Mesenchymal stem cell (in vitro differentiated cells and primary cell): ENCODE results near the gene KIRREL3.

Experiments
- DNase-seq: peaks from one replicate; pipeline ENCODE4 v3.0.0-alpha.2; 2013
- H2AFZ ChIP-seq: one replicate; pipeline ENCODE4 v1.6.1; 2013; ENCODE audit warnings: low read depth, mild to moderate bottlenecking, control low read depth, inconsistent platforms, low read length, moderate library complexity
- H2AK5ac ChIP-seq: 2 replicates; pipeline ENCODE4 v1.6.1; 2013; ENCODE audit warnings: low read length, moderate library complexity, mild to moderate bottlenecking, inconsistent platforms; ENCODE audit not compliant: severe bottlenecking
- H2BK120ac ChIP-seq: one replicate; pipeline ENCODE4 v1.6.1; 2013; ENCODE audit warnings: low read depth, mild to moderate bottlenecking, inconsistent platforms, low read length, moderate library complexity
- H2BK12ac ChIP-seq, 2 experiments: one replicate each; pipeline ENCODE4 v1.6.1; 2013; ENCODE audit warnings: inconsistent platforms in 2 of 2, low read length in 2 of 2, mild to moderate bottlenecking in 2 of 2, moderate library complexity in 2 of 2, control low read depth in 1 of 2
- H2BK15ac ChIP-seq: one replicate; pipeline ENCODE4 v1.6.1; 2013; ENCODE audit warnings: mild to moderate bottlenecking, low read depth, inconsistent platforms; ENCODE audit not compliant: poor library complexity, severe bottlenecking
- H2BK5ac ChIP-seq: 2 replicates; pipeline ENCODE4 v1.6.1; 2013; ENCODE audit warnings: low read depth, mild to moderate bottlenecking, low read length, control low read depth, inconsistent platforms; ENCODE audit not compliant: poor library complexity, severe bottlenecking
- H3K14ac ChIP-seq, 2 experiments: one replicate each; pipeline ENCODE4 v1.6.1; 2013; ENCODE audit warnings: inconsistent platforms in 2 of 2, low read length in 2 of 2, control low read depth in 1 of 2, mild to moderate bottlenecking in 1 of 2, moderate library complexity in 1 of 2
- H3K18ac ChIP-seq, 2 experiments: one replicate each; pipeline ENCODE4 v1.6.1; 2013; ENCODE audit warnings: inconsistent platforms in 2 of 2, low read length in 2 of 2, control low read depth in 1 of 2, low read depth in 1 of 2, mild to moderate bottlenecking in 1 of 2
- H3K23ac ChIP-seq, 2 experiments: one replicate each; pipeline ENCODE4 v1.6.1; 2013; ENCODE audit warnings: inconsistent platforms in 2 of 2, low read length in 2 of 2, mild to moderate bottlenecking in 2 of 2, moderate library complexity in 2 of 2, control low read depth in 1 of 2
- H3K27ac ChIP-seq: 2 replicates; pipeline ENCODE4 v1.5.1; 2013; ENCODE audit warnings: mild to moderate bottlenecking, moderate library complexity, low read length, control low read depth, inconsistent platforms; ENCODE audit not compliant: poor library complexity, severe bottlenecking
- H3K27me3 ChIP-seq, 2 experiments: 2 replicates each; pipeline versions ENCODE4 v1.6.1 to v1.7.0; 2013; ENCODE audit warnings: low read length in 2 of 2, mild to moderate bottlenecking in 2 of 2, moderate library complexity in 2 of 2, control low read depth in 1 of 2, inconsistent platforms in 1 of 2; ENCODE audit not compliant: control insufficient read depth in 1 of 2, insufficient read depth in 1 of 2
- H3K36me3 ChIP-seq, 2 experiments: 2 replicates each; pipeline versions ENCODE4 v1.6.1 to v1.7.0; 2013; ENCODE audit warnings: low read length in 2 of 2, control low read depth in 1 of 2, inconsistent platforms in 1 of 2, low read depth in 1 of 2, mild to moderate bottlenecking in 1 of 2; ENCODE audit not compliant: insufficient read depth in 2 of 2, control insufficient read depth in 1 of 2
- H3K4ac ChIP-seq, 2 experiments: one replicate each; pipeline ENCODE4 v1.6.1; 2013; ENCODE audit warnings: inconsistent platforms in 2 of 2, low read length in 2 of 2, mild to moderate bottlenecking in 2 of 2, moderate library complexity in 2 of 2, control low read depth in 1 of 2, low read depth in 1 of 2
- H3K4me1 ChIP-seq: 2 replicates; pipeline ENCODE4 v1.6.1; 2013; ENCODE audit warnings: low read depth, low read length, control low read depth; ENCODE audit not compliant: control insufficient read depth, insufficient read depth
- H3K4me2 ChIP-seq: 2 replicates; pipeline ENCODE4 v1.6.1; 2013; ENCODE audit warnings: low read length, mild to moderate bottlenecking, inconsistent platforms; ENCODE audit not compliant: poor library complexity, severe bottlenecking
- H3K4me3 ChIP-seq, 2 experiments: 2 replicates each; pipeline versions ENCODE4 v1.5.1 to v1.7.0; 2013; ENCODE audit warnings: low read length in 2 of 2, mild to moderate bottlenecking in 2 of 2, control low read depth in 1 of 2, low read depth in 1 of 2; ENCODE audit not compliant: insufficient read depth in 1 of 2
- H3K79me1 ChIP-seq: replicated peaks from 2 replicates; pipeline ENCODE4 v1.6.1; 2013; ENCODE audit warnings: mild to moderate bottlenecking, control low read depth, low read length, inconsistent platforms; ENCODE audit not compliant: poor library complexity, severe bottlenecking
- H3K9ac ChIP-seq: 2 replicates; pipeline ENCODE4 v1.7.0; 2013; ENCODE audit warnings: mild to moderate bottlenecking, low read length, moderate library complexity
- H3K9me3 ChIP-seq: 2 replicates; pipeline ENCODE4 v1.7.0; 2013; ENCODE audit warnings: mild to moderate bottlenecking, low read length; ENCODE audit not compliant: control insufficient read depth
- H4K8ac ChIP-seq: one replicate; pipeline ENCODE4 v1.6.1; 2013; ENCODE audit warnings: inconsistent platforms, mild to moderate bottlenecking, low read length, moderate library complexity
- H4K91ac ChIP-seq: one replicate; pipeline ENCODE4 v1.6.1; 2013; ENCODE audit warnings: mild to moderate bottlenecking, low read length, inconsistent platforms
- WGBS: methylation state at CpG from one replicate; pipeline ENCODE4 v1.1.7; 2013; ENCODE audit warnings: mixed read lengths; 5-methylcytosine and 5-hydroxymethylcytosine counted together

KIRREL3 gene

DNA sequence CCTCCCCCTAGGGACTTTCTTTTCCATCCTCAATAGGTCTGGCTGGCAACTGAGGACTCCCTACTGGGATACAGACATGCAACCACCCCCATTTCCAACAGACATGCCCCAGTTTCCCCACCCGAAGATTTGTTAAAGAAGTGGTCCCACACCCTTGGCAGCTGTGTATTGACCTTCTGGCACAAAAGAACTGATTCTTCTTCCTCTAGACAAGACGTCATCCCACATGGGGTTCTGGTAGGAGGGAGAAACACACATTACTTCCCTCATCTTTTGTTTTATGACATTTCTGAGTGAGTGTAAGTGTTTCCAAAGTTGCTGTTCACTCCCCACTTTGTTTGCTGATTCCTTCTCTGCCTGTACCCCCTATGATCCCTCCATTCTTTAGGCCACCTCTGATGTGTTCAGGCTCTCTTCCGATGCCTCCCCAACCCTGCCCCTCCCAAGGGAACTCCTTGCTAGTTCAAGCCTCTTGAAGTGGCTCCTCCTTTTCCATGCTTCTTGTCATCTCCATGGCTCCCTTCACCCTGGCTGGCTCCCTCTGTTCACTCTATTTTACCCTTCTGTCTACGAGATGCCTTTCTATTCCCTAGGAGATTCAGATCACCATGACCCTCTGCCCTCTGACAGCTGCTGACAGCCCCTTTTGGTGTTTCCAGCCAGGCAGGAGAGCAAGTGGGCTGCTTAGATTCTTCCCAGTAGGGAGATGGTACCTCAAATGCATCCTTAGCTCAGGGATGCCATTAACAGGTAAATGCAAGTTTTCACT, 4.3 kb downstream of the KIRREL3 start:
- Histone ChIP-seq H3K9me3 (no peaks in the 10 kb centered on the region), H3K36me3 (no peaks in the 10 kb centered on the region), H4K8ac (no peak overlapping the region), H2AK5ac (peak overlapping the region; percentile 94), H3K4me3 (peak overlapping the region in 1 of 2 experiments; percentile 14), H2AFZ (no peak overlapping the region), H3K79me1 (peaks cover 26% of the 10 kb centered on the region), H2BK15ac (no peak overlapping the region), H3K4me2 (no peak overlapping the region), H2BK5ac (no peak overlapping the region), H3K9ac (no peak overlapping the region), H3K23ac (no peak overlapping the region), H4K91ac (no peak overlapping the region), H2BK120ac (no peak overlapping the region), H3K4ac (no peak overlapping the region), H2BK12ac (no peak overlapping the region), H3K14ac (no peak overlapping the region), H3K27me3 (peaks cover 0 to 29% of the 10 kb centered on the region in 2 experiments), H3K18ac (no peak overlapping the region), H3K27ac (no peak overlapping the region), H3K4me1 (peaks cover 23% of the 10 kb centered on the region)
- no peak for DNase-seq
- WGBS, result 71% methylated on average over 2 of the region's 4 CpGs

DNA sequence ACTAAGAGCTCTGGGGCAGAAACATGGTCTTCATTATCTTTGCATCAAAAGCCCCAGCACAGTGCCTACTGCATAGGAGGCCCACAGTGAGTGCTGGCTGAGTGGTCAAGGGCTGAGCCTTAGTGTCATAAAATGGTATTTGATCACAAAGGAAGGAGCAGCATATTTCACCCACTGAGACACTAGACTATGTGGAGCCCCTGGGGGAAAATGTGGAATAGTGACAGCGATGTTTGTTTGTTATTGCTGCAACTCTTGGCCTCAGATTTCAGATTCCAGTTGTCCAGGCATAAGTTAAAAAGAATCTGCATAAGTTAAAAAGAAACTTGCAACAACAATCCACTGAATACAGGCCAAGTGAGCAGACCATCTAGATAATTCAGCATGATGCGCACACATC, 7.0 kb downstream of the KIRREL3 start:
- peak overlapping the region; percentile 90 for H2BK5ac ChIP-seq
- no peak overlapping the region for H2AFZ ChIP-seq
- H4K91ac ChIP-seq, result no peak overlapping the region
- H3K18ac ChIP-seq, result no peak overlapping the region
- H3K79me1 ChIP-seq, result peaks cover 33% of the 10 kb centered on the region
- no peak overlapping the region for H3K23ac ChIP-seq
- H3K9ac ChIP-seq, result peak overlapping the region; percentile 86
- H3K27me3 ChIP-seq, result peaks cover 0 to 6% of the 10 kb centered on the region in 2 experiments
- no peak overlapping the region for H2BK15ac ChIP-seq
- no peak overlapping the region for H3K4me2 ChIP-seq
- peaks cover 27% of the 10 kb centered on the region for H3K4me1 ChIP-seq
- H3K27ac ChIP-seq, result peak overlapping the region; percentile 100
- H3K4me3 ChIP-seq, result no peak overlapping the region
- peak overlapping the region; percentile 98 for H2AK5ac ChIP-seq
- H3K14ac ChIP-seq, result no peak overlapping the region
- H3K36me3 ChIP-seq, result no peaks in the 10 kb centered on the region
- no peak for DNase-seq
- H2BK120ac ChIP-seq, result no peak overlapping the region
- no peak overlapping the region for H3K4ac ChIP-seq
- H4K8ac ChIP-seq, result no peak overlapping the region
- no peaks in the 10 kb centered on the region for H3K9me3 ChIP-seq
- no peak overlapping the region for H2BK12ac ChIP-seq
- 79% methylated on average over 2 of the region's 2 CpGs for WGBS

DNA sequence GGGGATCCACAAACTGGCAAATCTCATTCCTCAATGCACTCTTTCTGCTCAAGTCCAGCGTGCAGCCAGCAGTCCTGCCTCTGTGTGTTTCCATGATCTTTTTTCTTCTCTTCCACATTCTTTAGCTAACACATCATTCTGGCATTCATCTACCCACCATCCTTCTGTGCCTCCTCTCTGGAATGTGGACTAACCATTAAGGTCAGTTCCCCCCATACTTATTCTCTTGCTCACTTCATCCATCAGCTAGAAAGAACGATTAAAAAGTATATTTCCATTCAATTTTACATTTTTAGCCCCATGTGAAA, 7.8 kb downstream of the KIRREL3 start:
- Histone ChIP-seq H3K14ac (no peak overlapping the region), H2BK15ac (no peak overlapping the region), H2BK120ac (no peak overlapping the region), H2AK5ac (peak overlapping the region; percentile 95), H3K9me3 (no peaks in the 10 kb centered on the region), H2AFZ (no peak overlapping the region), H3K27ac (peak overlapping the region; percentile 100), H3K4ac (no peak overlapping the region), H3K9ac (peak overlapping the region; percentile 86), H3K4me3 (peak overlapping the region in 1 of 2 experiments; percentile 6), H3K27me3 (no peaks in the 10 kb centered on the region), H4K91ac (no peak overlapping the region), H3K36me3 (no peaks in the 10 kb centered on the region), H3K23ac (no peak overlapping the region), H4K8ac (no peak overlapping the region), H3K18ac (no peak overlapping the region), H3K79me1 (peaks cover 32% of the 10 kb centered on the region), H3K4me1 (peaks cover 26% of the 10 kb centered on the region), H2BK12ac (no peak overlapping the region), H3K4me2 (peak overlapping the region; percentile 60), H2BK5ac (peak overlapping the region; percentile 99)
- 26% methylated on average over 2 of the region's 2 CpGs for WGBS
- DNase-seq, result peak; percentile 46

DNA sequence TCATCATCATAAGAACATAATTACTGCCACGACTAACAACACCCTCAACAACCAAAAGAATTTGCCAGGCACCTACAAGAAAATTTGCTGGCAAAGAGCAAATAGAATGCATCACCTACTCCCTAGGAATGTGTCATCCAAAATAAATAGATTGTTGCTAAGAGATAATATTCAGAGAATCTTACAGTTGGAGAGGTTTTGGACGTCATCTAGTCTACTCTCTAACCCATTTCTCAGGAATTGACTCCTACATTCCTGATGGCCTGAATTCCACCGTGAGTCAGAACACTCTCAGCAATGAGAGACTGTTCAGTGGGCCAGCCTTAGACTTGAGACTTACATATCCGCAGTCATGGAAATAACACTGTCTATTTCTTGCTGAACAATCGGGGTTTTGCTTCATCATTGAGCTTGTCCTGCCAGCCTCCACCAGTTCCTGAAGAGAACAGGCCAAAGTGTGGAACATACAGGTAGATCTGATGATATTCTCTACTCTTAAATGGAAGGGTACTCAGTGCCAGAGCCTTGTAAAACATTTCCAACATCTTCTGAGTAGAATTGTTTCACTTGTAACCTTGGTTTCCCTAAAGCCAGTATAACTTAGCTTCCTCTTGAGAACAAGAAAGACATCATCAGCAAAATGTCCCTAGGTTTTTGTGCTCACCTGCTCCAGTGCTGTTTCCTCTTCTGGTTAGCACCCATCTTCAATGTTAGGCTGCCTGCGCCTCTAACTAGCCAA, 8.3 kb downstream of the KIRREL3 start:
- DNase-seq, result peak; percentile 79
- Histone ChIP-seq H2BK120ac (no peak overlapping the region), H4K8ac (no peak overlapping the region), H4K91ac (no peak overlapping the region), H3K23ac (no peak overlapping the region), H3K36me3 (no peaks in the 10 kb centered on the region), H3K4ac (no peak overlapping the region), H3K18ac (no peak overlapping the region), H3K14ac (no peak overlapping the region), H3K4me3 (peak overlapping the region in 1 of 2 experiments; percentile 6), H2BK5ac (peak overlapping the region; percentile 99), H3K79me1 (peaks cover 33% of the 10 kb centered on the region), H3K4me2 (peak overlapping the region; percentile 60), H3K9ac (peak overlapping the region; percentile 86), H3K27ac (peak overlapping the region; percentile 100), H2AFZ (no peak overlapping the region), H3K4me1 (peaks cover 24% of the 10 kb centered on the region), H3K27me3 (no peaks in the 10 kb centered on the region), H3K9me3 (no peaks in the 10 kb centered on the region), H2AK5ac (peak overlapping the region; percentile 95), H2BK12ac (no peak overlapping the region), H2BK15ac (no peak overlapping the region)
- 47% methylated on average over 5 of the region's 6 CpGs for WGBS
